Peyer's patch (tissue), 4 donors: Measurements from ENCODE around the gene CRX. TPM values are rescaled to one million over a fixed set of nuclear protein-coding genes. Genes with fewer than 3 reads are reported as not detected.
"Not testable (repeated sequence)": the region's sequence is repeated elsewhere in the genome, so short reads cannot be mapped to it uniquely, and the experiment has no call there.

Experiments
- DNase-seq, 3 donors: peaks; one replicate each; pipeline ENCODE4 v3.0.0-alpha.2; 2017 to 2019
- H3K27ac ChIP-seq, 4 donors: fragments of 200-600 bp; sonication (generic); one replicate each; pipeline ENCODE4 v1.5.1; 2016 to 2019
- H3K27me3 ChIP-seq, 2 donors: fragments of 200-600 bp; sonication (generic); one replicate each; pipeline ENCODE4 v1.5.1; 2019
- H3K36me3 ChIP-seq, 3 donors: fragments of 200-600 bp; sonication (generic); one replicate each; pipeline ENCODE4 v1.5.1; 2016 to 2019
- H3K4me1 ChIP-seq, 4 donors: fragments of 200-600 bp; sonication (generic); one replicate each; pipeline ENCODE4 v1.5.1; 2016 to 2019
- H3K4me3 ChIP-seq, 4 donors: fragments of 200-600 bp; sonication (generic); 1 replicate in 3 of 4; 2 replicates in 1 of 4; pipeline ENCODE4 v1.5.1; 2016 to 2019; ENCODE audit warnings: mild to moderate bottlenecking in 1 of 4
- H3K9me3 ChIP-seq, 4 donors: fragments of 200-600 bp; sonication (generic); one replicate each; pipeline ENCODE4 v1.5.1; 2016 to 2019; ENCODE audit warnings: mild to moderate bottlenecking in 1 of 4
- POLR2A ChIP-seq, 2 donors: fragments of 450-650 bp; IDR thresholded peaks; one replicate each; pipeline ENCODE4 v1.5.1; 2017; ENCODE audit warnings: antibody characterized with exemption in 2 of 2, mild to moderate bottlenecking in 2 of 2, moderate library complexity in 2 of 2
- total RNA-seq, 4 donors: library from RNA; depleted of rRNA; stranded (reverse); fragments of >200 nt; gene quantifications; one replicate each; pipeline ENCODE4 v1.1.0, GENCODE V29; 2016
- TF ChIP-seq, protein P1 (sequence below), 6 experiments: fragments of 450-650 bp in 4 of 6; fragments of 200-600 bp in 2 of 6; sonication (generic) in 1 of 6; IDR thresholded peaks; one replicate each; pipeline ENCODE4 v1.5.1; 2017 to 2019; ENCODE audit warnings: antibody characterized with exemption in 6 of 6, mild to moderate bottlenecking in 3 of 6, moderate library complexity in 1 of 6

The CRX gene
- not detected for total RNA-seq

- no peak for TF ChIP-seq POLR2A (IDR thresholded peaks at IDR 0.05)
- Histone ChIP-seq H3K4me1 (no peaks in the 10 kb centered on the region), H3K4me3 (no peak within 1 kb of the TSS), H3K36me3 (no peaks in the 10 kb centered on the region), H3K9me3 (no peaks in the 10 kb centered on the region), H3K27me3 (no peaks in the 10 kb centered on the region), H3K27ac (no peak within 1 kb of the TSS)
- DNase-seq: no peak
Measured at GRCh38 chr19:47821460-47822020, at the start of gene CRX. Gene CRX (plus strand): TSS chr19:47821937. CDS start chr19:47834444, 12,507 bp downstream.

DNA sequence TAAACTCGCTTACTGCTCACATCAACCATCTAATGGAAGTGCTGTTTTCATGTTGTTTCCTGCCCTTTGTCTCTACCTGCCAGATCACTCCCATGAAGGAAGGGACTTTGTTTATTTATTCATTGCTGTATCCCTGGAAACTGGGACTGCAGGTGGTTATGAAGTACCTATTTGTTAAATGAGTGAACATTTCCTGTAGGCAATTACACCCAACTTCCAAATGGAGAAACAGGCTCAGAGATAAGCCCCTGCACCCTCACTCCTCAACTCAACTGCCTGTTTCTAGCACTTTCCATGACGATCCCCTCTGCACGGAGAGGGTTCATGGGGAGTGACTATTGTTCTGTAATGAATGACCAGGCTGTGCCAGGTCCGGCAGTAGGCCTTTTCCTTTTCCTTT, 45.2 kb upstream of the CRX start:
- Histone ChIP-seq H3K4me1 (peaks cover 0 to 35% (median 0%) of the 10 kb centered on the region in 4 donors), H3K36me3 (peaks cover 0 to 8% (median 0%) of the 10 kb centered on the region in 3 donors), H3K4me3 (no peak overlapping the region), H3K27me3 (no peaks in the 10 kb centered on the region), H3K9me3 (no peaks in the 10 kb centered on the region), H3K27ac (peak overlapping the region in 3 of 4 donors; percentile 92 to 98 (median 96))
- no peak for TF ChIP-seq POLR2A (IDR thresholded peaks at IDR 0.05)
- TF ChIP-seq, protein P1, sequence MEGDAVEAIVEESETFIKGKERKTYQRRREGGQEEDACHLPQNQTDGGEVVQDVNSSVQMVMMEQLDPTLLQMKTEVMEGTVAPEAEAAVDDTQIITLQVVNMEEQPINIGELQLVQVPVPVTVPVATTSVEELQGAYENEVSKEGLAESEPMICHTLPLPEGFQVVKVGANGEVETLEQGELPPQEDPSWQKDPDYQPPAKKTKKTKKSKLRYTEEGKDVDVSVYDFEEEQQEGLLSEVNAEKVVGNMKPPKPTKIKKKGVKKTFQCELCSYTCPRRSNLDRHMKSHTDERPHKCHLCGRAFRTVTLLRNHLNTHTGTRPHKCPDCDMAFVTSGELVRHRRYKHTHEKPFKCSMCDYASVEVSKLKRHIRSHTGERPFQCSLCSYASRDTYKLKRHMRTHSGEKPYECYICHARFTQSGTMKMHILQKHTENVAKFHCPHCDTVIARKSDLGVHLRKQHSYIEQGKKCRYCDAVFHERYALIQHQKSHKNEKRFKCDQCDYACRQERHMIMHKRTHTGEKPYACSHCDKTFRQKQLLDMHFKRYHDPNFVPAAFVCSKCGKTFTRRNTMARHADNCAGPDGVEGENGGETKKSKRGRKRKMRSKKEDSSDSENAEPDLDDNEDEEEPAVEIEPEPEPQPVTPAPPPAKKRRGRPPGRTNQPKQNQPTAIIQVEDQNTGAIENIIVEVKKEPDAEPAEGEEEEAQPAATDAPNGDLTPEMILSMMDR (IDR thresholded peaks at IDR 0.05): no peak
- peak in 1 of 3 donors; percentile 54 for DNase-seq

- Histone ChIP-seq H3K4me3 (peak overlapping the region; percentile 78 to 92 (median 88)), H3K27ac (peak overlapping the region; percentile 91 to 98 (median 94)), H3K36me3 (peaks cover 0 to 11% (median 0%) of the 10 kb centered on the region in 3 donors), H3K4me1 (peaks cover 0 to 39% (median 0%) of the 10 kb centered on the region in 4 donors)
- not testable (repeated sequence) for H3K9me3 ChIP-seq, H3K27me3 ChIP-seq
- DNase-seq: peak in 2 of 3 donors; percentile 67 to 74
- peak; percentile 42 to 60 for TF ChIP-seq POLR2A (IDR thresholded peaks at IDR 0.05)
Measured at GRCh38 chr19:47777245-47778048, 44.3 kb upstream of the CRX start.

GRCh38 chr19:47778049-47778953, 43.4 kb upstream of the CRX start, which contains the start of gene SELENOW:
Gene SELENOW (plus strand): TSS chr19:47778703. CDS start chr19:47778786, 83 bp downstream.
- peak; percentile 76 to 92 (median 91) for DNase-seq
- TF ChIP-seq, protein P1 (IDR thresholded peaks at IDR 0.05): peak in 2 of 6 experiments; percentile 4 to 8
- peak; percentile 91 to 94 for TF ChIP-seq POLR2A (IDR thresholded peaks at IDR 0.05)
- H3K36me3 ChIP-seq: peaks cover 0 to 20% (median 0%) of the 10 kb centered on the region in 3 donors
- H3K27ac ChIP-seq: peak within 1 kb of the TSS; percentile 91 to 98 (median 94)
- no peaks in the 10 kb centered on the region for H3K27me3 ChIP-seq
- peaks cover 0 to 39% (median 0%) of the 10 kb centered on the region in 4 donors for H3K4me1 ChIP-seq
- H3K9me3 ChIP-seq: no peaks in the 10 kb centered on the region
- peak within 1 kb of the TSS; percentile 78 to 92 (median 88) for H3K4me3 ChIP-seq

GRCh38 chr19:47778954-47779351, 42.8 kb upstream of the CRX start:
- peak overlapping the region; percentile 91 to 98 (median 94) for H3K27ac ChIP-seq
- TF ChIP-seq, protein P1 (IDR thresholded peaks at IDR 0.05): no peak
- no peak for TF ChIP-seq POLR2A (IDR thresholded peaks at IDR 0.05)
- H3K9me3 ChIP-seq: no peaks in the 10 kb centered on the region
- peak in 1 of 3 donors; percentile 59 for DNase-seq
- peaks cover 0 to 26% (median 0%) of the 10 kb centered on the region in 3 donors for H3K36me3 ChIP-seq
- no peaks in the 10 kb centered on the region for H3K27me3 ChIP-seq
- H3K4me3 ChIP-seq: peak overlapping the region; percentile 78 to 92 (median 88)
- H3K4me1 ChIP-seq: peaks cover 0 to 39% (median 0%) of the 10 kb centered on the region in 4 donors
